ENCODE data around the gene IFNAR2.
A peak's percentile ranks its signal among the peaks of the same experiment; 100 is the strongest.

Gene IFNAR2

DNA sequence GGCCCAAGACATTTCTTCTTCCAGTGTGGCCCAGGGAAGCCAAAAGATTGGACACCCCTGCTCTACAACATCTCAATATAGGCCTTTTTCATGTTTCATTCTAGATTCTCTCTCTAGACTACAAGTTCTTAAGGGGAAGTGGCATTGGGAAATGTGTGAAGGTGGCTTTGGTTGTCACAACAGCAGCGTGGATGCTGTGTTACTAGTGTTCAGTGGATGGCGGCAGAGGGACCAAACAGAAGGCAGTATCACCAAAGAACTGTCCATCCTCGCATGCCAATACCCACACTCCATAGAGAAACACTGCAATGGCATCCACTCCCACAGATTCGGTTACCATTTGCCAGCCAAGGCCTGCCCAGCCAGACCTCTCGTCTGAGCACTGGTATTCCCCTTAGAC lies 24.3 kb upstream of the IFNAR2 start:
- no peak for DNase-seq
- TF ChIP-seq GATA1 (IDR thresholded peaks at IDR 0.05; ENCODE audit: low read depth, low read length) (no peak), POLR2A (IDR thresholded peaks at IDR 0.05; ENCODE audit: low read length) (no peak)

DNA sequence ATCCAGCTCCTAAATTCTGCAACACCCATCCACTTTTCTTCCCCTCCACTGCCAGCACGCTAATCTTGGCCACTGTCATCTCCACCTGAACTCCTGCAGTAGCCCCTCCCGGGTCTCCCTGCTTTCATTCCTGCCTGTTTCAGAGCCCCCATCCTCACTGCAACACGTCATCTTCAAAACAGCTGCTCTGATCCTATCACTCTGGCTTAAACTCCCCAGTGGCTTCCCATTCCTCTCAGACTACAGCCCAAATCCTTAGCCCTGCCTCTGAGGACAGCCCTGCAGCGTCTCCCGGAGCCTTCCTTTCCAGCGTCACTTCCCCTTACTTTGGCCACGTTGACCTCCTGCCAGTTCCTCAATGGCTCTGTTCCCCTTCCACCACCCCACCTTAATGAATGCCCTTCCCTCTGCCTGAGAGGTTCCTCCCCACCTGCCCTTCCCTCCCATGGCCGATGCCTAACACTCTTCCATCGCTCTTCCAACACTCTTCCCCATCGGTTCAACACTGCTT lies 22.9 kb upstream of the IFNAR2 start:
- TF ChIP-seq GATA1 (IDR thresholded peaks at IDR 0.05; ENCODE audit: low read depth, low read length) = no peak
- TF ChIP-seq POLR2A (IDR thresholded peaks at IDR 0.05; ENCODE audit: low read length) = no peak
- DNase-seq = no peak

DNA sequence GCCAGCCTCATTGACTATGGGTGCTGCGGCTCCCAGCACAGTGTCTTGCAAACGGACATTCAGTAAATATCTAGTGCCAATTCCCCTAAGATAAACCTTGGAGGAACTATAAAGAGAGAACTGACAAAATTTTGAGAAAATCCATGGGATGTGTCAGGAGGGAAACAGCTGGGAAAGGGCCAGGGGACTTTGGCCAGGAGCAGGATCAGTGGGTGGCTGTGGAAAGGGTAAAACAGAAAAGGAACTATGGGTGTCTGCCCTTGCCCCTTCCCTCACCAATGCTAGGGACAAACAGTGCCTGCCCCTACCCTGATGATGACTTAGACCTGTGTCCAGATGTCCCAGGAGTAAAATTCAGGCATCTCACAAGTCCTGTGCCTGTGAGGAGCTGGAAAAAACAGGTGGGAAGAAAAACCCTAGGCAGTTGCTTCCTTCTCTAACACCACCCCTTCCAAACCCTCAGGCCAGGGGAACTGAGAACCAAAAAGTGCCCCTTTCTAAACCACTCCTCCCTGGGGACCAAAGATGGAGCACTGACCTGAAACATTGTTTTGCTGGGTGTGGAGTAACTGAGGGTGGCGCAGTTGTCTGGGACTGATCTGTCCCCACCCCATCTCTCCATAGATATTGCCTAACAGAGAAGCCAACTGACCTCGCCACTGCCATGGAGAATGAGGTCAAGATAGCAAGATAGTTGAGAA lies 22.1 kb upstream of the IFNAR2 start:
- no peak for TF ChIP-seq POLR2A (IDR thresholded peaks at IDR 0.05; ENCODE audit: low read length)
- no peak for TF ChIP-seq GATA1 (IDR thresholded peaks at IDR 0.05; ENCODE audit: low read depth, low read length)
- no peak for DNase-seq

DNA sequence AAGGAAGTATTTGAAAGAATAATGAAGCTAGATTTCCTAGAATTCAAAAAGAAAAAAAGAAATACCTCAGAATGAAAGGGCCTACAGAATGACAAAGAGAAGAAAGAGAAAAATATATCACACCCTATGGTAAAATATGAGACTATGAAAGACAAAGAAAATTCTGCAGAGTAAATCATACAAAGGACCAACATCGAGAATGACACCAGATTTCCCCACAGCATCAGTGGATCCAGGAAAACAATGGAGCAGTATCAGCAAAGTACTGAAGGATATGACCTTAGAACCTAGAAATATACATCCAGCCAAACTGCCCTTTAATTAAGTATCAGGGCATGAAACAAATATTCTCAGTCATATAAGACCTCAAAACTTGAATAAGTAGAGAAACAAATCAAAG lies 21.2 kb upstream of the IFNAR2 start:
- TF ChIP-seq POLR2A (IDR thresholded peaks at IDR 0.05; ENCODE audit: low read length) (no peak), GATA1 (IDR thresholded peaks at IDR 0.05; ENCODE audit: low read depth, low read length) (no peak)
- DNase-seq = peak; percentile 33 to 52

DNA sequence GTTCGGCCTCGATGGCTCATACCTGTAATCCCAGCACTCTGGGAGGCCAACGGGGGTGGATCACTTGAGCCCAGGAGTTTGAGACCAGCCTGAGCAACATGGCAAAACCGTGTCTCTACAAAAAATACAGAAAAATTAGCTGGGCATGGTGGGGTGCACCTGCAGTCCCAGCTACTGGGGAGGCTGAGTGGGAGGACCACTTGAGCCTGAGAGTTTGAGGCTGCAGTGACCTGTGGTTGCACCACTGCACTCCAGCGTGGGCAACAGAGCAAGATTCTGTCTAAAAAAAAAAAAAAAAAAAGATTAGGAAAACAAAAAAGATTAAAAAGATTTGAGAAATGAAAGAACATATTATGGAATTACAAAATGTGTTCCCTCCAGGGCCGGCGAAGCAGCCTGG lies 18.4 kb upstream of the IFNAR2 start:
- no peak for DNase-seq
- TF ChIP-seq GATA1 (IDR thresholded peaks at IDR 0.05; ENCODE audit: low read depth, low read length) (no peak), POLR2A (IDR thresholded peaks at IDR 0.05; ENCODE audit: low read length) (no peak)

DNA sequence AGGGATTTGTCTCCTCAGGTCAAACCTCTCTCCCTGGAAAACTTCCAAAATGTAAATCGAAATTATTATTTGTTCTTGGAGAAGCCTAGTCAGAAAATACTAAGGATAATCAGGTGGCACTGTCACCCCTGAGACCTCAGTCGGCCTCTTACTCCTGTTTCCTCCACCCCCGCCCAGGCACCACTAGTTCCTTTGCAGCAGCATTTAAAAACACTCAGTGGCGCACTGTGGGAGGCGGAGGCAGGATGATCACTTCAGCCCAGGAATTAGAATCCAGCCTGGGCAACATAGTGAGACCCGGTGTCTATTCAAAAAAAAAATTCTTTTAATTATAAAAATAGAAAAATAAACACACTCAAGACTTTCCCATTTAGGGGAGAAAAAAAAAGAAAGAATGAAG lies 18.0 kb upstream of the IFNAR2 start:
- TF ChIP-seq GATA1 (IDR thresholded peaks at IDR 0.05; ENCODE audit: low read depth, low read length) (no peak), POLR2A (IDR thresholded peaks at IDR 0.05; ENCODE audit: low read length) (no peak)
- DNase-seq = no peak

DNA sequence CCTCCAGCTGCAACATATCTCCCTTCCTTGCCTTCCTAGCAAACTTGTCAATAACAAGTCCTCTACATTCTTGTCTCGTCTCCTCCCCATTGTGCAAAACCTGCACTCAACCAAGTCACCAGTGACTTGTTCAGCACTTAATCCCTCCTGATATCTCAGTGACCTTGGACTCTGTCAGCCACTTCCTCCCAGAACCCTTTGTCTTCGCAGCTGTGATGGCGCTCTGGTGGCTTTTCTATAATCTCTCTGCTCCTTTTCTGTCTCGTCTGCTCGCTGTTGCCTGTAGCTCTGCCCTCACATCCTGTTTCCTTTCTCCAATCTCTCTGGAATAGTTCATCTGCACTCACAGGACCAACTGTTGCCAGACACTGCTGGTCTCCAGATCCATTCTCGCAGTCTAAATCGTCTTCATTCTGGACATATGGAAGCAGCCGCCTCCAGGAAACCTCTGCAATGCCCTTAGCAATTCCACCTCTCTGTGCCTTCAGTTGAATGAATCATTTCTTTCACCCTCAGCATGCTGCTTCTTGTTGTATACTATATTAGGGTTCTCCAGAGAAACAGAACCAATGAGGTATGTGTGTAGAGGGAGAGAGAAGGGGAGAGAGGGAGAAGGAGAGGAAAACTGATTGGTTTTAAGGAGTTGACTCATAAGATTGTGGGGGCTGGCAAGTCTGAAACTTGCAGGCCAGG lies 17.4 kb upstream of the IFNAR2 start:
- DNase-seq = no peak
- TF ChIP-seq GATA1 (IDR thresholded peaks at IDR 0.05; ENCODE audit: low read depth, low read length) = no peak
- TF ChIP-seq POLR2A (IDR thresholded peaks at IDR 0.05; ENCODE audit: low read length) = no peak

DNA sequence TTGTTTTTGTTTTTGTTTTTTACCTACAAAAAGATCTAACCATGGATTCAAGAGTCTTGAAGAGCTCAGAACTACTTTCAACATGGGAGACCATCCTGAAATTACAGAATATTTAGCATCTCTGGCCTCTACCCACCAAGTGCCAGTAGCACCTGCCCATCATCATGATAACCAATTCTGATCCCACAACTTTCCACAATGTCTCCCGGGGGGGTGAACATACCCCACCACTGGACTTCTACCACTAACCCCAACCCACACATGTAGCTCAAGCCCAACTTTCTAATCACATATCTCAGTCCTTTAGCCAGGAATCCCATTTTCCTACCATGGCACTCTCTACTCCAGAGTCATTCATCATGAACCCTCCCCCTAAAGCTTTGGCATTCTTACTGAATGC lies 15.7 kb upstream of the IFNAR2 start:
- DNase-seq = no peak
- TF ChIP-seq GATA1 (IDR thresholded peaks at IDR 0.05; ENCODE audit: low read depth, low read length) (no peak), POLR2A (IDR thresholded peaks at IDR 0.05; ENCODE audit: low read length) (no peak)

DNA sequence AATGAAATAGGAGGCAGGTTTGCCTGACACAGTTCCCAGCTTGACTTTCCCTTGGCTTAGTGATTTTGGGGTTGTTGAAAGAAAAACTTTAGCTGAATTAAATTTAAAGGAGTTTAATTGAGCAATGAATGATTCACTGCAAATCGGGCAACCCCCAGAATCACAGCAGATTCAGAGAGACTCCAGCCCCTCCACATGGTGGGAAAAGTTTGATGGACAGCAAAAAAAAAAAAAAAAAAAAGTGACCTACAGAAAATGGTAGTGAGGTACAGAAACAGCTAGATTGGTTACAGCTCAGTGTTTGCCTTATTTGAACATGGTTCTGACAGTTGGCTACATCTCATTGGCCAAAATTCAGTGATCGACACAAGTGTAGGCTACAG lies 12.6 kb upstream of the IFNAR2 start:
- DNase-seq = no peak
- TF ChIP-seq POLR2A (IDR thresholded peaks at IDR 0.05; ENCODE audit: low read length) = no peak
- TF ChIP-seq GATA1 (IDR thresholded peaks at IDR 0.05; ENCODE audit: low read depth, low read length) = no peak

DNA sequence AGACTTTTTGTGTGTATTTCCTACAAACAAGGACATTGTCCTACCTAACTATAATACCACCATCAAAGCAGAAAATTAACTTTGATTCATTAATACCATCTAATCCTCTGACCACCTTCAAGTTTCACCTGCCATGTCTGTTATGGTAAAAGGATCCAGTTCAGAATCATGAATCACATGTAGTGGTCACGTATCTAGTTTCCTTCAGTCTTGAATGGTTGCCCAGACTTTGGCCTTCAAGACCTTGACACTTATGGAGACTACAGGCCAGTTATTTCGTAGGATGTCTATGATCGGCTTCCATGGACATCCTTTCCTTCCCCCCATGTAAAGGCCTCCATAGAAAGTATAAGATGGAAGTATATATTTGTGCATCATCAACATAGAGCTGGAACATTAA lies 10.4 kb upstream of the IFNAR2 start:
- DNase-seq = no peak
- TF ChIP-seq GATA1 (IDR thresholded peaks at IDR 0.05; ENCODE audit: low read depth, low read length) (no peak), POLR2A (IDR thresholded peaks at IDR 0.05; ENCODE audit: low read length) (no peak)

DNA sequence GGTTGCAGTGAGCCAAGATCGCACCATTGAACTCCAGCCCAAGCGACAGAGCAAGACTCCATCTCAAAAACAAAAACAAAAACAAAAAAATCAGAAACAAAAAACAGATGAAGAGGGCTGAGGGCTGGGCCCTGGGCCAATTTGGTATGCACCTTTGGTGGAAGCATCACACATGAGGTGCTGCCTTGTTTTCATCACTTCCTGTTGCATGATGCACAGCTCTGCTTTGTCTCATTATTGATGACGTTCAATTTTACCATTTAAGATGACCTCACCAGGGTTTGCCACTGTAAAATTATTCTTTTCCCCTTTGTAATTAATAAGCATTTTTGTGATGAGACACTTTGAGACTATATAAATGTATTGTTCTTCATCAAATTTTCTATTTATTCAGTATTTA lies 9.8 kb upstream of the IFNAR2 start:
- no peak for TF ChIP-seq GATA1 (IDR thresholded peaks at IDR 0.05; ENCODE audit: low read depth, low read length)
- no peak for TF ChIP-seq POLR2A (IDR thresholded peaks at IDR 0.05; ENCODE audit: low read length)

DNA sequence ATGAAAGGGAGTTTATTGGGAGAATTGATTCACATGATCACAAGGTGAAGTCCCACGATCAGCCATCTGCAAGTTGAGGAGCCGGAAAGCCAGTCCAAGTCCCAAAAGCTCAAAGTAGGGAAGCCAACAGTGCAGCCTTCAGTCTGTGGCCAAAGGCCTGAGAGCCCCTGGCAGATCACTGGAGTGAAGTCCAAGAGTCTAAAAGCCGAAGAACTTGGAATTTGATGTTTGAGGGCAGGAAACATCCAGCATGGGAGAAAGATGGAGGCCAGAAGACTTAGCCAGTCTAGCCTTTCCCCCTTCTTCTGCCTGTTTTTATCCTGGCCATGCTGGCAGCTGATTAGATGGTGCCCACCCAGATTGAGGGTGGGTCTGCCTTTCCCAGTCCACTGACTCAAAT lies 4.4 kb upstream of the IFNAR2 start:
- DNase-seq = peak in 1 of 2 experiments; percentile 21

More for the DNA sequence above, 9.8 kb upstream of the IFNAR2 start:
- no peak for DNase-seq

DNA sequence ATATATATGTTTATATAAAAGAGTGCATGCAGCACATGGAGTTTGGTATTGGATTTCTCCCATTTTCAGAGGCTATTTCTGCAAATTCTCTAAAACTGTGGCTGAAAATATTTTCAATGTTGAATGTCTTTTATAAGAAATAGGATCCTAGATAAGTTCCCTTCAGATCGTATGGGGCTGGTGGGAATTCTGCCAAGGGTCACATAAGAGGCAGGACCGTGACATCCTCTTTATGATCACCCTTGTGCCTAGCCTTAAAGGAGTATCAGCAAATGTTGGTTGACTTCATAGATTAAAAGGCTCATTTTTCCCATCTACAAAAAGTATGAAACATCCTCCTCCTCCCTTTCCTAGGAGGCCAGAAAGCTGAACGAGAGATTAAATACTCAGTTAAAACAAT lies 1.3 kb upstream of the IFNAR2 start:
- TF ChIP-seq POLR2A (IDR thresholded peaks at IDR 0.05; ENCODE audit: low read length) (no peak), GATA1 (IDR thresholded peaks at IDR 0.05; ENCODE audit: low read depth, low read length) (no peak)
- DNase-seq = peak; percentile 11 to 23

DNA sequence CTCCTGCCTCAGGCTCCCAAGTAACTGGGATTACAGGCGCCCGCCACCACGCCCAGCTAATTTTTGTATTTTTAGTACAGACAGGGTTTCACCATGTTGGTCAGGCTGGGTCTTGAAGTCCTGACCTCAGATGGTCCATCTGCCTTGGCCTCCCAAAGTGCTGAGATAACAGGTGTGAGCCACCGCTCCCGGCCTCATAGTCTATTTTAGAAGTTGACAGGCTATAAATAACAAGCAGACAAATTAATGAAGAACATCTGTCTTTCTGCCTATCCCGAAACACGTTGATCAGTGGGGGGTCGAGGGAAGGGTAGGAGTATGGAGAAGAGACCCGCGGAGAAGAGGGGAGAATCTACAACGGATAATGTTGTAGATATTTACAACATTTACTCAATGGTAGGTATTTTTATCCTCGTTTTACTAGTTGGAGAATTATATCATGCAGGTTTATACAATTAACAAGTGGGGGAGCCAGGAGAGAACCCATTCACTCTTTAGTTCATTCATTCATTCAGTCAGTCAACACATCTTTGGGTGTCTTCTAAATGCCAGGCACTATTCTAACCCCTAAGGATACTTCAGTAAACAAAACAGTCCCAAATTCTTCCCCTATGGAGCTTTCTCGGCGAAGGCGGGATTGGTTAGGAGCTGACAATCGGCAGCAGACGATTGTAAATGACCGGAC lies 497 bp upstream of the IFNAR2 start:
- DNase-seq = no peak
- TF ChIP-seq GATA1 (IDR thresholded peaks at IDR 0.05; ENCODE audit: low read depth, low read length) = no peak
- no peak for TF ChIP-seq POLR2A (IDR thresholded peaks at IDR 0.05; ENCODE audit: low read length)
